Thymus (tissue), 11 donors: Measurements from ENCODE around the gene RPL10. TPM values are rescaled to one million over a fixed set of nuclear protein-coding genes. Genes with fewer than 3 reads are reported as not detected.
A peak's percentile ranks its signal among the peaks of the same experiment; 100 is the strongest.

Experiments used
- DNase-seq, 9 donors: peaks; one replicate each; pipeline ENCODE4 v3.0.0-alpha.2; 2013; ENCODE audit warnings: low spot score in 9 of 9, low read depth in 6 of 9, missing footprints in 1 of 9
- H3K27ac ChIP-seq, 2 donors: one replicate each; pipeline ENCODE4 v1.5.1; 2013; ENCODE audit warnings: control low read depth in 1 of 2, low read depth in 1 of 2, low read length in 1 of 2, mild to moderate bottlenecking in 1 of 2, moderate library complexity in 1 of 2
- H3K27me3 ChIP-seq, 2 donors: one replicate each; pipeline ENCODE4 v1.5.1; 2013; ENCODE audit warnings: low read length in 1 of 2; ENCODE audit not compliant: control insufficient read depth in 2 of 2, insufficient read depth in 1 of 2
- H3K36me3 ChIP-seq, 2 donors: one replicate each; pipeline ENCODE4 v1.5.1; 2013; ENCODE audit warnings: low read length in 1 of 2, mild to moderate bottlenecking in 1 of 2, moderate library complexity in 1 of 2; ENCODE audit not compliant: control insufficient read depth in 2 of 2, insufficient read depth in 2 of 2
- H3K4me1 ChIP-seq, 2 donors: one replicate each; pipeline ENCODE4 v1.5.1; 2013; ENCODE audit warnings: low read length in 2 of 2; ENCODE audit not compliant: control insufficient read depth in 2 of 2, insufficient read depth in 2 of 2
- H3K4me3 ChIP-seq, 2 donors: one replicate each; pipeline ENCODE4 v1.5.1; 2013; ENCODE audit warnings: low read length in 2 of 2, control low read depth in 1 of 2, mild to moderate bottlenecking in 1 of 2
- H3K9me3 ChIP-seq, 2 donors: one replicate each; pipeline ENCODE4 v1.5.1; 2013; ENCODE audit warnings: low read length in 1 of 2, mild to moderate bottlenecking in 1 of 2; ENCODE audit not compliant: control insufficient read depth in 2 of 2, insufficient read depth in 1 of 2
- WGBS: extraction: QIAGEN DNeasy Blood & Tissue Kit; methylation state at CpG from one replicate; pipeline ENCODE4 v1.1.7; 2013; 5-methylcytosine and 5-hydroxymethylcytosine counted together
- polyA plus RNA-seq: library from polyadenylated mRNA; stranded (reverse); fragments of 200-250 nt; gene quantifications from one replicate; pipeline ENCODE4 v1.2.3, GENCODE V29; 2013
- total RNA-seq: library from RNA; stranded (reverse); fragments of 120-200 nt; gene quantifications from one replicate; pipeline ENCODE4 v1.2.4, GENCODE V29; 2013
- donor health status: healthy.

The RPL10 gene
- total and polyA plus RNA-seq, 2 donors: 5,085 to 5,714 TPM

DNA sequence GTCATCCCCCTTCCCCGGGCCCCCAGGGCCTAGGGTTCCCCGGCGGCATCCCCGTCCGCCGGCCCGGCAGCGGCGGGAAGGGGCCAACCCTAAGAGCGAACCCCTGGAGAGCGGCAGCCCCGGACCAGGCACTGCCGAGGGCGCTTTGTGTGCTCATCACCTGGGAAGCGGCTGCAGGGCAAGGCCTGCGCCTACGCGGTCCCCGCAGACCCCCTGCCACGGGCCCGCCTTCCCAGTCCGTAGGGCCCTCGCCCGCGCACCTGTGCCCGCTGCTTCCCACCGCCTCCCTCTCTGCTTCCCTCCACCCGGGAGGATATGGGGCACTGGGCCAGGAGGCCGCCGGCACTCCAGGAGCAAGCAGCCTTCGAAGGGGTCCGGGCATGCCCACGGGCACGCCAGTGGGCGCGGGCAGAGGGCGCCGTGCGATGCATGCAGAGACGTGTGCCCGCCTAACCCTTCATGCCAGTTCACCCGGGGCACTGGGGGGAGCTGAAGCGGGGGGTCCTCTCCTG is 26.3 kb upstream of the RPL10 start:
- peaks cover 18 to 44% of the 10 kb centered on the region in 2 donors for H3K27me3 ChIP-seq
- H3K4me3 ChIP-seq: peak overlapping the region; percentile 35 to 63
- peak overlapping the region; percentile 18 to 26 for H3K27ac ChIP-seq
- DNase-seq: no peak
- H3K9me3 ChIP-seq: peaks cover 0 to 34% of the 10 kb centered on the region in 2 donors
- 12% methylated on average over 43 of the region's 43 CpGs for WGBS
- H3K4me1 ChIP-seq: peaks cover 8 to 48% of the 10 kb centered on the region in 2 donors
- peaks cover 8 to 13% of the 10 kb centered on the region in 2 donors for H3K36me3 ChIP-seq

- H3K9me3 ChIP-seq: peaks cover 0 to 28% of the 10 kb centered on the region in 2 donors
- no peak for DNase-seq
- 47% methylated on average over 5 of the region's 5 CpGs for WGBS
Measured at GRCh38 chrX:154372612-154373022, 25.6 kb upstream of the RPL10 start.

GRCh38 chrX:154373340-154374306 is 24.6 kb upstream of the RPL10 start:
- 19% methylated on average over 23 of the region's 23 CpGs for WGBS
- peaks cover 8 to 53% of the 10 kb centered on the region in 2 donors for H3K4me1 ChIP-seq
- H3K9me3 ChIP-seq: peaks cover 0 to 34% of the 10 kb centered on the region in 2 donors
- peaks cover 18 to 44% of the 10 kb centered on the region in 2 donors for H3K27me3 ChIP-seq
- H3K36me3 ChIP-seq: no peaks in the 10 kb centered on the region
- peak in 2 of 9 donors; percentile 19 to 49 for DNase-seq
- H3K4me3 ChIP-seq: peak overlapping the region in 1 of 2 donors; percentile 35
- H3K27ac ChIP-seq: no peak overlapping the region

More at GRCh38 chrX:154372612-154373022, 25.6 kb upstream of the RPL10 start:
- Histone ChIP-seq H3K27ac (no peak overlapping the region), H3K27me3 (peaks cover 18 to 44% of the 10 kb centered on the region in 2 donors), H3K36me3 (peaks cover under 1 to 5% of the 10 kb centered on the region in 2 donors), H3K4me1 (peaks cover 8 to 56% of the 10 kb centered on the region in 2 donors), H3K4me3 (no peak overlapping the region)

GRCh38 chrX:154374313-154375155 is 23.6 kb upstream of the RPL10 start, which contains the start of gene FLNA:
Gene FLNA, minus strand, starts transcription at chrX:154374634. Its CDS starts 3,389 bp downstream, at chrX:154371245.
- Histone ChIP-seq H3K9me3 (peaks cover 0 to 38% of the 10 kb centered on the region in 2 donors), H3K4me3 (peak within 1 kb of the TSS in 1 of 2 donors; percentile 35), H3K27me3 (peaks cover 18 to 44% of the 10 kb centered on the region in 2 donors), H3K4me1 (peaks cover 6 to 44% of the 10 kb centered on the region in 2 donors), H3K36me3 (no peaks in the 10 kb centered on the region), H3K27ac (no peak within 1 kb of the TSS)
- 12% methylated on average over 93 of the region's 95 CpGs for WGBS
- DNase-seq: no peak

DNA sequence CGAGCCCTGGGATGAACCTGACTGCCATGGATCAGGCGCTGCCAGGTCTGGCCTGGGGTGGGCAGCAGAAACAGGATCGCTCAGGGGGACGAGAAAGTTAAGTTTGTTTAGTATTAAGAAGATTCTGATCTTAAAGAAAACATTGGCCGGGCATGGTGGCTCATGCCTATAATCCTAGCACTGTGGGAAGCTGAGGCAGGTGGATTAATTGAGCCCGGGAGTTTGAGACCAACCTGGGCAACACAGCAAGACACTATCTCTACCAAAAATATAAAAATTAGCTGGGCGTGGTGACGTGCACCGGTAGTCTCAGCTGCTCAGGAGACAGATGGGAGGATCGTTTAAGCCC is 23.0 kb upstream of the RPL10 start:
- Histone ChIP-seq H3K27me3 (peaks cover 18 to 44% of the 10 kb centered on the region in 2 donors), H3K27ac (no peak overlapping the region), H3K4me3 (no peak overlapping the region), H3K36me3 (no peaks in the 10 kb centered on the region), H3K9me3 (peaks cover 0 to 37% of the 10 kb centered on the region in 2 donors), H3K4me1 (peaks cover 6 to 43% of the 10 kb centered on the region in 2 donors)
- no peak for DNase-seq
- 95% methylated on average over 10 of the region's 10 CpGs for WGBS

GRCh38 chrX:154376774-154377173 is 21.4 kb upstream of the RPL10 start:
- Histone ChIP-seq H3K36me3 (no peaks in the 10 kb centered on the region), H3K4me3 (no peak overlapping the region), H3K9me3 (peaks cover 0 to 34% of the 10 kb centered on the region in 2 donors), H3K27ac (no peak overlapping the region), H3K4me1 (peaks cover 11 to 47% of the 10 kb centered on the region in 2 donors), H3K27me3 (peaks cover 15 to 39% of the 10 kb centered on the region in 2 donors)
- no peak for DNase-seq
- 99% methylated on average over 3 of the region's 3 CpGs for WGBS

DNA sequence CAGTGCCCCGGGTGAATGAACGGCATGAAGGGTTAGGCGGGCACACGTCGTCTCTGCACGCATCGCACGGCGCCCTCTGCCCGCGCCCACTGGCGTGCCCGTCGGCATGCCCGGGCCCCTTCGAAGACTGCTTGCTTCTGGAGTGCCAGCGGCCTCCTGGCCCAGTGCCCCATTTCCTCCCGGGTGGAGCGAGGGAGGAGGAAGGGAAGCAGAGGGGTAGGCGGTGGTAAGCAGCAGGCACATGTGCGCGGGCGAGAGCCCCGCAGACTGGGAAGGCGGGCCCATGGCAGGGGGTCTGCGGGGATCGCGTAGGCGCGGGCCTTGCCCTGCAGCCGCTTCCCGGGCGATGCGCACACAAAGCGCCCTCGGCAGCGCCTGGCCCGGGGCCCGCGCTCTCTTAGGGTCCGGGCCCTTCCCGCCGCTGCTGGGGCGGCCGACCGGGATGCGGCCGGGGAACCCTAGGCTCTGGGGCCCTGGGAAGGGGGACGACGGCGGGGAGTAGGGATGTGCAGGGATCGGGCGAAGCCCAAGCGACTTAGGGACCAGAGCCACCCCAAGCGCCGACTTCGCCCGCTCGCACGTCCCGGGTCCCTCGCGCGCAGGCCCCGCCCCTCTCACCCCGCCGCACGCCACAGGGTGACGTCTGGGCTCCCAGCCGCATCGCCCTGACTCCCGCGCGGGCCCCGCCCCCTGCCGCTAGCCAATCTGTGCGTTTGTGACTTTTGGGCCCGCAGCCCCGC is 19.9 kb upstream of the RPL10 start:
- Histone ChIP-seq H3K27ac (peak overlapping the region; percentile 93 to 95), H3K36me3 (peaks cover 0 to 3% of the 10 kb centered on the region in 2 donors), H3K4me1 (peaks cover 11 to 35% of the 10 kb centered on the region in 2 donors), H3K4me3 (peak overlapping the region; percentile 32 to 50), H3K27me3 (peaks cover 15 to 25% of the 10 kb centered on the region in 2 donors), H3K9me3 (peaks cover 0 to 27% of the 10 kb centered on the region in 2 donors)
- peak in 2 of 9 donors; percentile 22 to 33 for DNase-seq
- WGBS: under 1% methylated on average over 75 of the region's 79 CpGs
